Fibroblast of the aortic adventitia (primary cell): Measurements from ENCODE around the gene GRIK1. TPM values are rescaled to one million over a fixed set of nuclear protein-coding genes. Genes with fewer than 3 reads are reported as not detected.
A peak's percentile ranks its signal among the peaks of the same experiment; 100 is the strongest.

ENCODE experiments used
- DNase-seq: peaks from one replicate; pipeline ENCODE4 v3.0.0-alpha.2; 2010; ENCODE audit warnings: low read depth
- H3K4me3 ChIP-seq: 2 replicates; pipeline ENCODE4 v1.5.1; 2011; ENCODE audit warnings: low read depth, mild to moderate bottlenecking, control low read depth, low read length, moderate library complexity
- total RNA-seq: library from RNA; depleted of rRNA; stranded (reverse); fragments of >200 nt; gene quantifications from 2 replicates; pipeline ENCODE4 v1.2.3, GENCODE V29; 2012; ENCODE audit warnings: low replicate concordance
- TF ChIP-seq, protein P1 (sequence below): IDR thresholded peaks from 2 replicates; pipeline ENCODE4 v1.5.1; 2011; ENCODE audit warnings: mild to moderate bottlenecking, low read length, control low read depth, inconsistent platforms; ENCODE audit not compliant: insufficient read depth

The GRIK1 gene
- total RNA-seq, 1 donor: 0.81 TPM

DNA sequence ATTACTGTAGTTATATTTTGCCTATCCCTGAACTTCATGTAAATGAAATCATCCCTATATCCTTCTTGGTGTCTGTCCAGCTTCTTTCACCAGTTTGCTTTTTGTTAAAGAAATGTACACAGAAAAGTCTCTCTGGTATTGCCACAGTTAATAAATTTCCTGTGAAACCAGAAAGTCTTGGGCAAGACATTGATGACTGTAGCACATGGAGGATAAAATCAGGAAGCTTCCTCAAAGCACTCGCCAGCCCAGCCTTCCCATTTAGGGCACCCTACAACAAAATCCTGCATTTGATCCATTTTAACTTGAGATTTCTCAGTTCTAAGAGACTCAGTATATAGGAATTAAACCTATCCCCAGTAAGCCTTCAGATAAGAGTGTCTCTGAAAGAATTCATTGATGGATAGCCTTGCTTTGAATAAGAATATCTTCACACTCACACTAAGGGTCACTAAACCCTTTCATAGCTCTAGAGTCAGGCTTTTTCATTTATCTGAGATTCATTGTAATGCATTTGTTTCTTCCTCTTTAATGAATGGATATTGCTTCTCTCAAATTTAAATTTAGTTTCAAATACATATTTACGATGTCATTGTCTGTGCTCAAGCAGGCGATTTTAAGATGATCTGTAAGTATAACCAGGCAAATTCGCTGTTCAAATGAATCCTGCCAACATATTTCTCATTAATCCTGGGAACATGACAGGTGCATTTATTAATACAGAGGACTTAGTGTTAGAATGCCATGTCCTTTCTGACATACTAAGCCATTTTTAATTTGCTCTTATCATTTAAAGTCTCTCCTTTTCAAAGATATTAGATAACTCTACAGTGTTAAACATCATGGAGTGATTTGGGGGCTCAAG lies 153.1 kb downstream of the GRIK1 start:
- no peak overlapping the region for H3K4me3 ChIP-seq
- TF ChIP-seq, protein P1, sequence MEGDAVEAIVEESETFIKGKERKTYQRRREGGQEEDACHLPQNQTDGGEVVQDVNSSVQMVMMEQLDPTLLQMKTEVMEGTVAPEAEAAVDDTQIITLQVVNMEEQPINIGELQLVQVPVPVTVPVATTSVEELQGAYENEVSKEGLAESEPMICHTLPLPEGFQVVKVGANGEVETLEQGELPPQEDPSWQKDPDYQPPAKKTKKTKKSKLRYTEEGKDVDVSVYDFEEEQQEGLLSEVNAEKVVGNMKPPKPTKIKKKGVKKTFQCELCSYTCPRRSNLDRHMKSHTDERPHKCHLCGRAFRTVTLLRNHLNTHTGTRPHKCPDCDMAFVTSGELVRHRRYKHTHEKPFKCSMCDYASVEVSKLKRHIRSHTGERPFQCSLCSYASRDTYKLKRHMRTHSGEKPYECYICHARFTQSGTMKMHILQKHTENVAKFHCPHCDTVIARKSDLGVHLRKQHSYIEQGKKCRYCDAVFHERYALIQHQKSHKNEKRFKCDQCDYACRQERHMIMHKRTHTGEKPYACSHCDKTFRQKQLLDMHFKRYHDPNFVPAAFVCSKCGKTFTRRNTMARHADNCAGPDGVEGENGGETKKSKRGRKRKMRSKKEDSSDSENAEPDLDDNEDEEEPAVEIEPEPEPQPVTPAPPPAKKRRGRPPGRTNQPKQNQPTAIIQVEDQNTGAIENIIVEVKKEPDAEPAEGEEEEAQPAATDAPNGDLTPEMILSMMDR: no peak
- no peak for DNase-seq

GRCh38 chr21:29777160-29777559 lies 162.6 kb downstream of the GRIK1 start:
- TF ChIP-seq, protein P1: no peak
- no peak for DNase-seq
- H3K4me3 ChIP-seq: no peak overlapping the region

- no peak for DNase-seq
- H3K4me3 ChIP-seq: no peak overlapping the region
- TF ChIP-seq, protein P1: no peak
These were observed 164.3 kb downstream of the GRIK1 start for GRCh38 chr21:29775462-29775861.

GRCh38 chr21:29771491-29772066 lies 168.2 kb downstream of the GRIK1 start:
- TF ChIP-seq, protein P1: no peak

GRCh38 chr21:29763674-29764073 lies 176.1 kb downstream of the GRIK1 start:
- TF ChIP-seq, protein P1: no peak
- DNase-seq: peak; percentile 32
- H3K4me3 ChIP-seq: no peak overlapping the region

More at GRCh38 chr21:29771491-29772066, 168.2 kb downstream of the GRIK1 start:
- no peak for DNase-seq
- H3K4me3 ChIP-seq: no peak overlapping the region

DNA sequence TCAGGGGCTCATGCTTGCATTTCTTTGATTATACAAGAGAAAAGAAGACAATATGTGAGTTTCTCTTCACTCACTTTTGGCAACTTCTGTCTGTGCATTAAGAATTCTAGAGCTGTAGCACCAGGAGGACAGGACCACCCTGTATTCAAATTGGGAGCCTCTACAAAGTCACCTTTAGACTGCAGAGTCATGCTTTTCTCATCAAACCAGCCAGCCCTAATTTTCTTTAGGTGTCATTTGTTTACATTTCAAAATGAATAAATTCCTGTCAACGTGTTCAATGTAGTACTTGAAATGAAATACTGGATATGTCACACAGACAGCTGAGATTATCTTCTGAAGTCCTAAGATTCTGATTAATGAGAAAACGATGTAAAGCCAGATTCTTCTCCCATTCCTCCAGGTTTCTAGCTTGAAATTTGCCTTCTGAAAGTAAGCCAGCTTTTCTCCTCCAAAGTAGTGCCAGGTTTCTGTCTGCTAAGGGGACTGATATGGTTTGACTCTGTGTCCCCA lies 177.2 kb downstream of the GRIK1 start:
- H3K4me3 ChIP-seq: no peak overlapping the region
- DNase-seq: no peak
- TF ChIP-seq, protein P1: no peak
